ENCODE data around the gene KLF3.

KLF3 gene

DNA sequence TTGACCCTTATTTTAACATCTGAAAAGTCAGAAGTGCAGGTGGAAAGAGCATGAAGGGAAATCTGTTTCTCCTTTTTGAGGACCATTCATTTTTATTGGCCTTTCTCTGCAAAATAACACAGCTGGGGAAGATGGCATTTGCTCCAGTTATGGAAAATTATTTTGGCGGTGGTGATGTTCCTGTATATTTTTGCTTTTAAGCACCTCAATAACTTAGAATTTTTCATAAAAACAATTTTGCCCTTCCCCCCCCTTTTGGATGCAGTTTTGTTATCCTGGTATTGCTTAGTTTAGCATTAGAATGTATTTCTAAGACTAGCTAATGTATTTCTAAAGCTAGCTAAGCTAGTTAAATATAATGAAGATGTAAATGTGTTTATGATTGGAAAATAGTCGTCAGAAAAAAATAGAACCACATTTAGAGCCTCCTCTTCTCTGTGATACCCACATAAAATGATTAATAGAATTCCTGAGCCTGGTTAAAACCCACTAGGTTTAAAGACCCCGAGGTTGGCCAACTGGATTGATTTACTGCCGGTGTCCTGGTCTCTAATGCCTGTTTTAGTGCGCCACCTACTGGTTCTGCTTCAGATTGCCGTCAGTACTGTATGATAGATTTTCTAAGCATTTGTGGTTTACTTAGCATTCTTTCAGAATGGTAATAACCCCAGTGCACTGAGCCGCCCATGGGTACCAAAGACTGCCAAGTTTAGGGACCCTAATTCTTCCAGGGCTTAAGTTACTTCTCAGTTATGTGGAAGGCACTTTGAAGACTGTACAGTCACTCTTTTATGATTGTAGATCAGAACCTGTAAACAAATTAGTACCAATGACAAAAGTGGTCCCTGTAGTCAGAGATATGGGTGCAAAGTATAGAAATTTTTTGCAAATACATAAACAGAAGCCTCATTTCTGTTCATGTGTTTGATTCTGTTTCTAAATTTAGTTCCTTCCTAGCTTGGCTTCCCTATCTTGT, 11.4 kb downstream of the KLF3 start:
- peak; percentile 70 for DNase-seq

DNA sequence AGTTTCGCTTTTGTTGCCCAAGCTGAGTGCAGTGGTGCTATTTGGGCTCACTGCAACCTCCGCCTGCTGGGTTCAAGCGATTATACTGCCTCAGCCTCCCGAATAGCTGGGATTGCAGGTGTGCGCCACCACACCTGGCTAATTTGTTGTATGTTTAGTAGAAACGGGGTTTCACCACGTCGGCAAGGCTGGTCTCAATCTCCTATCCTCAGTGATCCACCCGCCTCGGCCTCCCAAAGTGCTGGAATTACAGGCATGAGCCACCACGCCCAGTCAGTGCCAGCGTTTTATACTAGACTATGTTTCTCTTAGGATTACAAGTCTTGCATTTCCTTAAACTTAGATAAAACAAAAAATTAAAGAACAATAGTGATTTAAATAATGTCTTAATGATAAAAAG, 13.0 kb downstream of the KLF3 start:
- DNase-seq = no peak

DNA sequence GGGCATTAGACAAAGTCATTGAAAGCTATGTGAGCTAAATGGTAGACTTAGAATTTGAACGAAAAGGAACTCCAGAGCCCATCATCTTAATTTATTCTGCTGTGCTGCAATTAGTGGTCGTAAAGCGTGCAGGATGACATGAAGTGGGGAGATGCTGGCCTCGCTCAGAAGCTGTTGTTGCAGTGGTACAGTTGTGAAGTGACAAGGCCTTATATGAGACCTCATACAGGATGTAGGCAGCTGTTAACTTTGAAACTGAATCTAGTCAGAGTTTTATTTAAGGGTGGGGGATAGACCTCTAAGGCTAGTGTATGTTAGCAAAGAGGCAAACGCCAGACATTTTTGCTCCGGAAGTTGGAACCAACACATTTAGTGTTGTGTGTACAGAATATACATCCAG, 13.4 kb downstream of the KLF3 start:
- DNase-seq = no peak

DNA sequence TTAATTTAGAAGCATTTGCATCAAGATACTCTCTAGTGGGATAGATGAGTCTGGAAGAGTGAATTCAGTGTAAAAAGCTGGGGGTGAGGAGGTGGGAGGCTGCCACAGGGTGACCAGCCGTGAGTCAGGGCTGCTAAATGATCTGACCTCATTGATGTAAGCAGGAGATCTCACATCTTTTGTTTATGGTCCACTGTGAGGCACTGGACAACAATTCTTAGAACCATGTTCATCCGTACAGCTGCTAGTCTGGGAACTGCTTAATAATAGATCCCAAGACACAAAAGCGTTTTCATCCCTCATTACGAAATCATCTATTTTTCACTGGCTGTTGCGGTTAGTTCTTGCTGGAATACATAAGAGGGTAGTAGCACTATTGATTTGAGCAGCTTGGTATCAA, 14.1 kb downstream of the KLF3 start:
- peak; percentile 6 for DNase-seq

DNA sequence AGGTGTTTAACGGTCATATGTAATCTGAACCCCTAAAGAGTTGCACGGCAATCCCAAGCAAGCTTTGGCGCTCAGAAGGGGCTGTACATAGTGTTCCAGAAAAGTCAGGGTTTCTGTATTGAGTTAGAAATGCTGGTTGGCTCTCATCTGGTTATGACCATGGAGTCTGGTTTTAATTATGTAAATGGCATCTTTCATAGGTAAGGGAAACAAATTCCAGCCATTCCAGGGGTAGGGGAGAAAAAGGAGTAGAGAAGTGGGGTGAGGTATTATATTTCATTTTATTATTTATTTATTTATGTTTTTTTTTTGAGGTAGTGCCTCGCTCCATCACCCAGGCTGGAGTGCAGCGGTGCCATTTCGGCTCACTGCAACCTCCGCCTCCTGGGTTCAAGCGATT, 15.9 kb downstream of the KLF3 start:
- DNase-seq = no peak

DNA sequence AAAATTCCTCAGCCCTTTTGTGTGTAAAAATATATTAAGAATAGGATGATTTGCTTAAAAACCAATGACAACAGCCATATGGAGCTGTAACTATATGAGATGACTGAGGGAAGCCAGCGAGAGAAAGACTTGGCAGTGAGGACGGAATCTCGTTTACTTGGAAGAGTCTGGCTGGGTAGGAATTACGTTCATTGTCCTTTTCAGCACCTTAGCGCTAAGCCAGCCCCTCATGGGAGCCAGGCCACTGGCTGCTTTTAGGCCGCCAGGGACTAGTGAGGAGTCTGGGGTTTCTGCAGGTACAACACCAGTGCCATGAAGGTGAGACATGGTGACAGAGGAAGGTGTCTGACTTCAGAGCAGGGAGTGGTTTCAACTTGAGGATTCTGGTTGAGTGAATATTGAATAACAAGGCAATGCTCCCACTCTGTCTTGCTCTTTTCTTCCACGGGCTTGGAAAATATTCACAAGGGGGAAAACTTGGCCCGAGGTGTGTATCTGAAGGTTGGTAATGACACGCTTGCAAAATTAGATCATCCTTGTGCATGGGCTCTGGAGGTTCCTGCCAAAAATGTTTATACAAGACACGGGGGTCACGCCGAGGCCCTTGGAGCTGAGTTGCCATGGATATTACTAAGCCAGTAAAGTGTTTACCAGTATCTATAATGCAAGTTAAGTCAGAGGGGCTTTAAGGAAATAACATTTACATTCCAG, 17.4 kb downstream of the KLF3 start:
- no peak for DNase-seq

DNA sequence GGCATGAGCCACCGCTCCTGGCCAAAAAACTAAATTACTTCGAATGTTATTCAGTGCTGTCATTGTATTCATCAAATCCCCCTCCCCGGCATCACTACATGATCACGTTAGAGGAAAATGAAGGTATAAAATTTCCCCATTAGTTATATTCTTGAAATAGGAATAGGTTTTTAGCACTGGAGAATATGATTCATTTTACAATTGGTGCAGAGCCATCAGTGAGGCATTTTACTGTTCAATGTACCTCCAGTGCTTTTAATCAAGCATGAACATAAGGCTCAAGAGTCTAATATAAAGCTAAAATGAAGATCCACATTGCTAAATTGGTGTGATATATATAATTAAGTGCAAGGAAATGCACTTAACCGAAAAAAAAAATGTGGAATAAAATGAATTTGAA, 18.3 kb downstream of the KLF3 start:
- DNase-seq = no peak

DNA sequence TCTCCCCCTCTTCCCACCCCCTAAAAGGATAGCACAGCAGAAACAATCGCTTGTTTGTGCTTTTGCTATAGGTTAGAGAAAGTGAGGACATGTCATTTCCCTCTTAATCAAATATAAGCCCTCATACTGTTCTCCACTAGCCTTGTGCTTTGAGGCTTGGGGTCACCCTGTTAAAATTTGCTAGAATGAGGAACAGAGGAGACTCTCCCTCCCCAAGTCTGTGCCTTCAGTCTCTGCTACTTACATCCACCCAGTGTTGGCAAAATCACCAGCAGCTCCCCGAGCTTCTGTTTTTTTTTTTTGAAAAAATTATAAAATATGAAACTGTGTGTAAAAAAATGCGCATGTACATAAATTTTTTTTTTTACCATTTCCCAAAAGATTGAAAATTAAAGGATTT, 19.3 kb downstream of the KLF3 start:
- DNase-seq = no peak

DNA sequence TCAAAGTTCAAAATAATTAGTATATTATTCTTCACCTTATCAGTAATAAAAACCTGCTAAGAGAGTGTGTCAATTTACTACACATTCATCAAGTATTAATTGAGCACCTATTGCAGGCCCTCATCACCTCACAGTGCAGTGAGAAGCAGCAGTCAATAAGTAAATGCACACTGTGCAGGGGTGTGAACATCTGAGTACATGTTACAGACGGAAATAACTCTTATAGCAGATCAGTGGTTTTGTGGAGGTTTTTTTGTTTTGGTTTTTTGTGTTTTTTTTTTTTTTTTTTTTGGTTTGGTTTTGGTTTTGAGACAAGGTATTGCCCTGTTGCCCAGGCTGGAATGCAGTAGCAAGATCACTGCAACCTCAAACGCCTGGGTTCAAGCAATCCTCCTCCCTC, 20.3 kb downstream of the KLF3 start:
- no peak for DNase-seq

DNA sequence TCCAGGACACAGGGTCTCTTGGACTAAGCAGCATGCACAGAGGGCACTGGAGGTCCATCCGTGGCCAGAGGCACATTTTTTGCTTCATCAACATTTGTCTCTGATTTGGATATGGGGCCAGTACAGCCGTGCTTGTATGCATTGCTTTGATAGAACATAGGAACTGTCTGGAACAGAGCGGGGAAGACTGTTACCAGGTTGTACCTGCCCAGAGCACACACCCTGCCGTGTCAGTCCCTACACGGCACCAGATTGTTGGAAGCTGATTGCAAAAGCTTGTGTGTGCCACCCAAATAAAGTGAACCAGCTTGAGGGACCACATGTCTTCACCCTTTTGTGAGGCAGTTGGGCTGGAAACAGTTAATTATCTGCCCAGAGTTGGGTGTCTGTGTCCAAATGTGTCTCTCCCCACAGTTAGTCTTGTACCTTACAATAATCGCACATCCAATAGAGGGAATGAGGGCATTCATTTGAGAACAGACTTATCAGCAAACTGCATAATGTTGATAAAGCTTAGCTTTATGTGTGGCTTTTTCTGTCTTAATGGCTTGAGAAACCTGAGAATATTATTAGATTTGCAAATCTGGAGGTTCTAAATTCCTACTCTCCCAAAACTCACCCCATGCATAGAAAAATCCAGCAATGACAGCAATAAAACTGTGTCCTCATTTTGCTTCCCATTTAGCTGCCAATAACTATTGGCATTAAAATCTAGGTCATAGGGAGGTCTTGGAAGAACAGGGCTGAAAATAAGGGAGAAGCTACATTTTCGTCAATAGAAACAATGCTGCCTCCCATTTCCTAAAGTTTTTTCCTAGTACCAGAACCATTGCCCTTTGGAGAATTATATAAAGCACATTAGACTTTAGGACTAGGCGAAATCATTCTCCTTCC, 21.2 kb downstream of the KLF3 start:
- no peak for DNase-seq

DNA sequence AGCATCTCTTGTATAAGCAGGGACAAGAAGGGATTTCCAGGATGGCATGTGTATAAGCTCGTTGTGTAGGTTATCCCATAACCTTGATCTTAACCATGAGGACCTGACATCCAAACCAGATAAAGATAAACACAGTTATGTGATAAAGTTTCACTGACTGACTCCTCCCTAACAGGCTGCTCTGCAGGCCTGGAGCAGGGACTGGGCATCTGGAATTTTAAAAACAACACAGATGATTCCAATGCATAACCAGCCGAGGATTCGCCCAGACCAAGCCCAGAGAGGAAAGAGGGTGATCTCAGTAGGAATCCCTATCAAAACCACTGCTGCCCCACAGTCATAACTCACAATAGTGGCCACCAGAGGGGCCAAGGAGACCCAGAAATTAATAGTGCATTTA, 22.7 kb downstream of the KLF3 start:
- no peak for DNase-seq

DNA sequence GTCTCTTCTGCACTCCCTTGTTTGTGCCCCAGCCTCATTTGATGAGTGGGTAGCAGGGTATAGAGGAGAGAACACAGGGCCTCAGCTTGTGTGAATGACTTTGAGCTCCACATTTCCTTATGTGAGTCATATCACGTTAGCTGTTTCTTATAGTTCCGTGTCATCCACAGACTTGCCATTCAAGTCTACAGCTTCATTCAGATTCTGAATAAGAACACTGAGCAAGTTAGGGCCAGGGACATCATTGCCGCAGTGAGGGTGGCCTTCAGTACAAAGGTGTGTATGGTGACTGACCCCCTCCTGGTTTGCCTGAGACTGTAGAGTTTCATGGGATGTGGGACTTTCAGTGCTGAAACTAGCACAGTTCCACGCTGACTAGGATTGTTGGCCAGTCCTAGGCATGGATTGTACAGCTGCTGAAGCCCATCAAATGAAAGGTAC, 23.6 kb downstream of the KLF3 start:
- no peak for DNase-seq

DNA sequence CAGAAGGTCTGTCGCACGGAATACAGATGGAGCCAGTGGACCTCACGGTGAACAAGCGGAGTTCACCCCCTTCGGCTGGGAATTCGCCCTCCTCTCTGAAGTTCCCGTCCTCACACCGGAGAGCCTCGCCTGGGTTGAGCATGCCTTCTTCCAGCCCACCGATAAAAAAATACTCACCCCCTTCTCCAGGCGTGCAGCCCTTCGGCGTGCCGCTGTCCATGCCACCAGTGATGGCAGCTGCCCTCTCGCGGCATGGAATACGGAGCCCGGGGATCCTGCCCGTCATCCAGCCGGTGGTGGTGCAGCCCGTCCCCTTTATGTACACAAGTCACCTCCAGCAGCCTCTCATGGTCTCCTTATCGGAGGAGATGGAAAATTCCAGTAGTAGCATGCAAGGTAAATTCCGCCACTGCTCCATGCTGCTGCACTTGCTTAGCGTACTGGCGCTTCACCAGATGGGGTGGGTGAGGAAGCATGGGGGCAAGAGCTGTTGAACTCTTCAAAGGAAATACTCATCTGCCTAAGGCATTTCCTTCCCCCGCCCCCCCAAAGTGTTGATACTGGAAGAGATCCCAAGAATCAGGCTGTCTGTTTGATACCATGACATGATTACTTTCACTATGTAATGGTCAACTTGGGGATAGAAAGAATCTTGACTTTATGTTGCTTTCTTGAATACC, 24.8 kb downstream of the KLF3 start:
- no peak for DNase-seq

DNA sequence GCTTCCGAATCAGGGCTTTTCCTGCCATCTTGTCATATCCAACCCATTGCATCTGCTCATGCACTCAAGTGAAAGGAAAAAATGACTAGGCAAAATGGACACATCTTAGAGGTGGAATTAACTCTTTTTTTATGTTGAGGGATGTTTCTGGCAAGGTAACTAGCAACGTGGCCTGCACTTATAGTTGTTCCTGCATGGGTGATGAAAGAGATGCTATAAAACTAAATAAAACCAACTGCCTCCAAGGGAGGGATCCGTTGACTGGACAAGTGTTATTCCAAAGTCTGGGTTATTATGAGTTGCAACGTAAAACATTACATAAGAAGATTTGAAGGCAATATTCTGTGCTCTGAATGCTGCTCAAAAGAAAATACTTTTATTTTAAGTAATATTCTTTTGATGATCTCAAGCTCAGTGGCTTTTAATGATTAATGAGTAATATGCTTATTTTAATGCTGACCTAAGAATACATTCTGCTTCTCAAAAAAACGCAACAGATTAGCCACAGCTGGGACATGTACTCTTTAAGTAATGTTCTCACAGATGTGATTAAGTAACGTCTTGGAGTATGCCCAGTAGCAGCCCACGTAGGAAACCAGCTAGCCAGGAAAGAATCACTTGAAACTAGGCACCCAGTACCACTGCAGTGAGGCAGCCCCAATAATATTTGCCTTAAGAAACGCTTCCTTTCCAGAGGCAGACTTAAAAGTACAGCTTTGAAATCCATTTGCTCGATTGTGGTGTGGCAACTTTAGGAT, 27.4 kb downstream of the KLF3 start:
- DNase-seq = no peak

DNA sequence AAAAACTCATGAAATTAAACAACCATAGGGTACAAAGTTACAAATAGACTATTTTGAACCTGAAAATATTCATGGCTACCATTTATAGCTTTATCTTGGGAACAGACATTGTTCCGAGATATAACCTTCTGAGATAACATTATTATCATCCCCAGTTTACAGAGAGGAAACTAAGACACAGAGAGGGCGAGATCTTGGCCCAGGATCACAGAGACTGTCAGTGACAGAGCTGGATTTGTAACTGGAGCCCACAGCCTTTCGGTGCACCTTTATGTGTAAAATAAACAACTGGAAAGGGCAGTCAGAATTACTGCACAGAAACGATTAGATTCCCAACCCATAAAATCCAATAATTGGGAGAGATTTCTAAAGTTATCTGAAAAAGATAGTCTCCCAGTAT, 28.4 kb downstream of the KLF3 start:
- no peak for DNase-seq

DNA sequence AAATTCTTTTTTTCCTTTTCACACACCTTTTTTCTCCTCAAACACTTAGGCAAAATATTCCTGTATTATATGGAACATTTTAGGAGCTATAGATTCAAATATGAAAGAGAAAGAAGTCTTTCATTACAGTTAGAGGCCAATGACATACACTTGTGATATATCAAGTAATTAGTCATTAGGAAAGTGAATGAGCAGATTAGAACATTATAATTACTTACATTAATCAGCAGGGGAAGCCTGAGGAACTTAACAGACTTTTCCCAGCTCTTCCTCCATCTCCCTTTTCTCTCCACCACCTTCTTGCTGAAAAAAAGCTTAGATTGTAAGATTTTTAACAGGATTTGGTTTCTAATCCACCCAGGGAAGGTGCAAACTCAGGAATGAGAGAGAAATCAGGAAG, 29.6 kb downstream of the KLF3 start:
- DNase-seq = no peak

DNA sequence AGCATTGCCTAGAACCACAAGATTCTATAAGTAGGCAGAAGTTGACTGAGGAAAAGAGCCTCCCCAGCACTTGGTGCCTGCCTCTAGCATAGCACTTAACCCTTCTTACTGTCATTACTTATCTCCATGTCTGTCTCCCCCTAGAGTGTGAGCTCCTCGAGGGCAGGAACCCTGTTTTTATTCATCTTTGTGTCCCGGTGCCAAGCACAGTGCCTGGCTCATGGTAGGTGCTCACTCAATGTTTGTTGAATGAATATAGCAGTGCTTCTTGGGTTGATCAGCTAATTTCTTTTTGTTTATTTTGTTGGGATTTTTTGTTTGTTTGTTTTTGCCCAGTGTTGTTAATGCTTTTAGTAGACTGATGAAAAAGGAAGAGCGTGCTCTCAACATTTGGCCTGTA, 30.3 kb downstream of the KLF3 start:
- DNase-seq = no peak

DNA sequence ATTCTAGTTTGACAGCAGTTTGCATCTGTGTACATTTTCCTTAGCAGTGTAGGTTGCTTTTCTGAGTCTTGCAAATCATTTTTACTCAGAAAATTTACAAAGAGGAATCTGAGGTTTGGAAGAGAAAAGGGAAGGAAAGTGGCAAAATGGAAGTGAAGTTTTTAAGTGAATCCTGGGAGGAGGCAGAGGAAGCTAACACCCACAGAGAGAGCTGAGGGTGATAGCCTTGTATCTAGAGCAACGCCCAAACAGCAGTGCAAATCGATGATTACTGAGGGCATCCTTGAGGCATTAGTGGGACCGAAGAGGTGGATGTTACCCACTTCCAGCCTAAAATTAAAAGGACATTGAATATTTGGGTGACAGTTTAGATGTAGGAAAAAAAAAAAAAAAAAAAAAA, 31.8 kb downstream of the KLF3 start:
- DNase-seq = no peak

DNA sequence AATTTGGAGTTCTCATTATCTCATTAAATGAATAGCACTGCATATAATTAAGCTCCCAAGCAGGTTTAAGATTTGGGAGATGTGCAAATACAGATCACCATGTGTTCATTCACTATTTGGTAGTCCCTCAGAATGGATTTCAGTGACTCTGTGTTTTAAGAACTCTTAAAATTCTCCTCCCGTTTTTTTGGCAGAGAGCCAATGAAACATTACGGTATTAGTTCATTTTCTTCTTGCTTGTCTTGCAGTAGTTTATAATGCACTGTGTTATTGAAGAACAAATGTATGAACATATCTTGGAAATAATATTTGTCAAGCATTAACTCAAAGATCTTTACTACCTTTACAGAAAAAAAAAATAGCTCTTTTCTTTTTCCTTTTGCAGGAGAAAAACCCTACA, 32.7 kb downstream of the KLF3 start:
- no peak for DNase-seq

DNA sequence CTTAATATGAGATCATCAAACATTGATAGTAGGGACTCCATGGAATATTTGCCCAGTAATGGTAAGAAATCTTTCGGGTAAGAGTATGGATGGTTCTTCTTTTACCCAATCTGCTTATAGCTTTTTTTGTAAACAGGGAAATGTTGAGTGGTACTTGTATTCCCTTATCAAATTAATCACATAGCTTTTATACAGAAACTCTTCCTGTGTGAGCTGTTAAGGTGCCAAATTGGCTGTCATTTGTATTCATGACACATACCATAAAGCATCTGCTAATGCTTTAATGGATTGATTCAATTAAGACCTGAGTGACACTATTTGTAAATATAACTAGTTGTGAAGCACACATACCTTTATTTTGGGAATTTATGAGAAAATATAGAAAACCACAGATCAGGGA, 34.2 kb downstream of the KLF3 start:
- DNase-seq = no peak

DNA sequence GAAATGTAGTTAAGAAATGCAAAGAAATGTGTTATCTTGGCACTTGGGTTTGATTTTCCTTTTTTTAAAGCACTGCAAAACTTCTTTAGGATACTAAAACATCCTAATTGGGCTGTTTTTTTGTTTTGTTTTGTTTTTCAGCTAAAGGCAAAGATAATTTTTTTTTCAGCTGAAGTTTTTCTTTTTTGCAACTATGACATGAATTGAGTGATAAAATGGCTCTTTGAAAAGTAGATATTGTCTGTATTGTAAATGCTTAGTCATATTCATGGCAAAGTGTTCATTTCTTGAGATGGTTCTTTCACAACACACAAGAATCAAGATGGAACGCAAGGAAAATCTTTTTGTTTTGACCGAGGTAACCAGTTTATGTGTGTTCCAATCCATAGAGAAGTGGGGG, 35.1 kb downstream of the KLF3 start:
- no peak for DNase-seq

DNA sequence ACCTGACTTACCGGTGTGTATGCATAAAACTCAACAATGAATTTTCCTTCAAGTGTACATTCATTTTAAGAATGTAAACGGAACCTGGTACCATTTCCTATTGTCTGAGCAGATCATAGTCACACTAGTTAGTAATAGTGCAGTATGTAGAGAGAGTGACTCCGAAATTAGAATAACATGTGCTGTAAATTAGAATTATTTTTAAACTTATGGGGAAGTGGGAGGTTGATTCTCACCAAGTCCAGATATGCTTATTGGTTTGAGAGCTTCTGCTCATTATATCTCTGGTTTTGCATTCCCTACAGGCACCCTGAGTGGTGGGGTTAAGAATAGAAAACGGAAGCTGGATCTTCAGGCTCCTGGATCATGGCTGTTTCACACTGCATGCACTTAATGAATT, 39.6 kb downstream of the KLF3 start:
- DNase-seq = peak; percentile 77
